BE2C (cell line): ENCODE results near the gene ECHS1. TPM values are rescaled to one million over a fixed set of nuclear protein-coding genes. Genes with fewer than 3 reads are reported as not detected.
A peak's percentile ranks its signal among the peaks of the same experiment; 100 is the strongest.

Experiments used
- DNase-seq: peaks from one replicate; pipeline ENCODE4 v3.0.0-alpha.2; 2020
- H3K27me3 ChIP-seq: fragments of 250-450 bp; sonication (Bioruptor Pico); 2 replicates; pipeline ENCODE4 v1.5.1; 2020; ENCODE audit warnings: mild to moderate bottlenecking
- H3K36me3 ChIP-seq: fragments of 250-450 bp; sonication (Bioruptor Pico); 2 replicates; pipeline ENCODE4 v1.5.1; 2020; ENCODE audit warnings: mild to moderate bottlenecking
- H3K4me1 ChIP-seq: fragments of 250-450 bp; sonication (Bioruptor Pico); 2 replicates; pipeline ENCODE4 v1.5.1; 2020
- H3K4me3 ChIP-seq: 2 replicates; pipeline ENCODE4 v1.5.1; 2011; ENCODE audit warnings: low read depth, low read length
- H3K9me3 ChIP-seq: fragments of 250-450 bp; sonication (Bioruptor Pico); 2 replicates; pipeline ENCODE4 v1.5.1; 2020
- CTCF ChIP-seq: IDR thresholded peaks from 2 replicates; pipeline ENCODE4 v1.5.1; 2012; ENCODE audit warnings: mild to moderate bottlenecking, low read depth, low read length
- polyA plus RNA-seq: library from polyadenylated mRNA; unstranded; fragments of >200 nt; gene quantifications from one replicate; pipeline ENCODE4 v1.2.1, GENCODE V29; 2012; ENCODE audit warnings: low read depth, missing spikeins; ENCODE audit not compliant: insufficient read length, insufficient read depth

ECHS1 gene
- 102 TPM for polyA plus RNA-seq

GRCh38 chr10:133373174-133374090, at the start of gene ECHS1:
TSS of gene ECHS1 (minus strand) at chr10:133373354. CDS start at chr10:133373333, 21 bp downstream.
- H3K27me3 ChIP-seq, result no peaks in the 10 kb centered on the region
- DNase-seq, result peak; percentile 97
- no peak for TF ChIP-seq CTCF
- H3K4me1 ChIP-seq, result no peaks in the 10 kb centered on the region; the same call in 1 of the 2 replicates
- H3K4me3 ChIP-seq, result peak within 1 kb of the TSS; percentile 63
- peaks cover 16% of the 10 kb centered on the region for H3K36me3 ChIP-seq
- H3K9me3 ChIP-seq, result no peaks in the 10 kb centered on the region

GRCh38 chr10:133422223-133422806, 49.2 kb upstream of the ECHS1 start:
- DNase-seq, result no peak
- H3K27me3 ChIP-seq, result peaks cover 10% of the 10 kb centered on the region
- H3K4me3 ChIP-seq, result no peak overlapping the region
- H3K9me3 ChIP-seq, result no peaks in the 10 kb centered on the region
- H3K36me3 ChIP-seq, result no peaks in the 10 kb centered on the region; the same call in 1 of the 2 replicates
- no peaks in the 10 kb centered on the region for H3K4me1 ChIP-seq
- no peak for TF ChIP-seq CTCF

- peaks cover 10% of the 10 kb centered on the region for H3K27me3 ChIP-seq
- no peak overlapping the region for H3K4me3 ChIP-seq
- no peaks in the 10 kb centered on the region for H3K9me3 ChIP-seq
- H3K4me1 ChIP-seq, result no peaks in the 10 kb centered on the region
- H3K36me3 ChIP-seq, result no peaks in the 10 kb centered on the region; the same call in 1 of the 2 replicates
- no peak for DNase-seq
- no peak for TF ChIP-seq CTCF
Observed at GRCh38 chr10:133421336-133422222, 48.4 kb upstream of the ECHS1 start.

DNA sequence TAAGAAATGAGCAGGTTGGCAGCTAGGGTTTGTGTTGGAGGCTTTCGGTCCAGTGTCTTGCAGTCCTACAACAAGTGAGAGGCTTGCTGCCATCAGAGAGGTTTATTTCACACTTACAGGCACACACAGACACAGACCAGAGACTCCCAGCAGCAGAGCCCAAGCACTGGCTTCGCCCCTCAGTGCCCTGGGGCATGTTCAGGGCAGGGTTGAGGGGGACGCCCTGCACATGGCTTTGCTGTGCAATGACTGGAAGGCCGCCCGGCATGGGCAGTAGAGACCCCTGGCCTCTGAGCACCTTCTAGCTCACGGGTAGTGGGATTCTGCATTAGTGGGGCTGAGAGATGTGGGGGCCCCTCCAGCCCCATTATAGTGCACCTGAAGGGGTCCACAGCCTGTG, 47.4 kb upstream of the ECHS1 start:
- TF ChIP-seq CTCF, result no peak
- no peak overlapping the region for H3K4me3 ChIP-seq
- no peaks in the 10 kb centered on the region for H3K4me1 ChIP-seq
- H3K36me3 ChIP-seq, result peaks cover 2% of the 10 kb centered on the region; the same call in 1 of the 2 replicates
- peaks cover 10% of the 10 kb centered on the region for H3K27me3 ChIP-seq
- no peaks in the 10 kb centered on the region for H3K9me3 ChIP-seq
- no peak for DNase-seq

GRCh38 chr10:133420028-133420427, 46.9 kb upstream of the ECHS1 start:
- H3K4me1 ChIP-seq, result no peaks in the 10 kb centered on the region
- H3K9me3 ChIP-seq, result no peaks in the 10 kb centered on the region
- TF ChIP-seq CTCF, result no peak
- H3K36me3 ChIP-seq, result peaks cover 7% of the 10 kb centered on the region; the same call in 1 of the 2 replicates
- H3K27me3 ChIP-seq, result peaks cover 10% of the 10 kb centered on the region
- no peak overlapping the region for H3K4me3 ChIP-seq
- no peak for DNase-seq
